A673 (cell line): Measurements from ENCODE around the gene LMBR1. TPM values are rescaled to one million over a fixed set of nuclear protein-coding genes. Genes with fewer than 3 reads are reported as not detected.

ENCODE experiments used
- BruUV-seq: library from RNA; stranded (reverse); fragments of 400-500 nt; replicated peaks from 2 replicates; lab custom pipeline; 2021; lab: Mats Ljungman, UMichigan
- CTCF ChIA-PET: fragments of 300-600 bp; sonication (Branson Sonifier 250); formaldehyde crosslinking; loops from one replicate; lab custom pipeline; 2022; ENCODE audit warnings: antibody characterized with exemption; lab: Charles Lee
- POLR2A ChIA-PET: fragments of 300-600 bp; sonication (Branson Sonifier 250); formaldehyde crosslinking; loops from one replicate; lab custom pipeline; 2022; ENCODE audit warnings: antibody characterized with exemption; ENCODE audit not compliant: low non-redundant PET; lab: Charles Lee
- DNase-seq: peaks from one replicate; pipeline ENCODE4 v3.0.0-alpha.2; 2015; ENCODE audit warnings: low spot score
- H3K27ac ChIP-seq: fragments of 200-600 bp; sonication (generic); 2 replicates; pipeline ENCODE4 v1.5.1; 2016; ENCODE audit warnings: mixed run types, low read depth, mild to moderate bottlenecking, mixed read lengths, antibody characterized with exemption, low read length; ENCODE audit not compliant: poor library complexity, severe bottlenecking
- H3K27me3 ChIP-seq: fragments of 200-600 bp; sonication (generic); replicated peaks from 2 replicates; pipeline ENCODE4 v1.6.1; 2017; ENCODE audit warnings: mixed run types, low read depth, mild to moderate bottlenecking, mixed read lengths, antibody characterized with exemption, low read length; ENCODE audit not compliant: insufficient read depth, poor library complexity
- H3K36me3 ChIP-seq: fragments of 200-600 bp; sonication (generic); 2 replicates; pipeline ENCODE4 v1.6.1; 2016; ENCODE audit warnings: mixed run types, mild to moderate bottlenecking, mixed read lengths, antibody characterized with exemption, low read length; ENCODE audit not compliant: insufficient read depth, poor library complexity, severe bottlenecking
- H3K4me1 ChIP-seq: fragments of 200-600 bp; sonication (generic); 2 replicates; pipeline ENCODE4 v1.6.1; 2017; ENCODE audit warnings: mixed run types, mild to moderate bottlenecking, mixed read lengths, antibody characterized with exemption, low read length; ENCODE audit not compliant: insufficient read depth, poor library complexity, severe bottlenecking
- H3K4me3 ChIP-seq: fragments of 200-600 bp; sonication (generic); 2 replicates; pipeline ENCODE4 v1.5.1; 2016; ENCODE audit warnings: low read depth, mixed run types, mild to moderate bottlenecking, mixed read lengths, low read length; ENCODE audit not compliant: poor library complexity, severe bottlenecking
- H3K9me3 ChIP-seq: fragments of 200-600 bp; sonication (generic); 2 replicates; pipeline ENCODE4 v1.6.1; 2016; ENCODE audit warnings: mixed run types, low read depth, mild to moderate bottlenecking, mixed read lengths, antibody characterized with exemption, low read length; ENCODE audit not compliant: poor library complexity, severe bottlenecking
- EZH2 ChIP-seq: fragments of 200-600 bp; sonication (generic); IDR thresholded peaks from 2 replicates; pipeline ENCODE4 v1.6.1; 2017; ENCODE audit warnings: borderline replicate concordance, low read depth, mild to moderate bottlenecking, mixed read lengths, antibody characterized with exemption, low read length; ENCODE audit not compliant: poor library complexity, severe bottlenecking
- intact Hi-C: fragments of 100-400 bp; cut with micrococcal nuclease; formaldehyde crosslinking; loops from one replicate; pipeline ENCODE4 v1.10.0; 2022; ENCODE audit not compliant: unreplicated experiment
- total RNA-seq: library from RNA; stranded (reverse); gene quantifications from 2 replicates; pipeline ENCODE4 v1.2.3, GENCODE V29; 2021
- TF ChIP-seq, protein P1 (sequence below): fragments of 300-800, 200-600 bp; sonication (generic); conservative IDR thresholded peaks from 2 replicates; pipeline ENCODE4 v1.5.1; 2017; ENCODE audit warnings: low read depth, mild to moderate bottlenecking, antibody characterized with exemption, low read length, moderate library complexity, mixed read lengths

The LMBR1 gene
- total RNA-seq, 1 experiment from 2014 or later, result 50.7 TPM

- BruUV-seq, result no TSS peak
- H3K27me3 ChIP-seq, result no peaks in the 10 kb centered on the region
- H3K9me3 ChIP-seq, result no peaks in the 10 kb centered on the region
- H3K4me1 ChIP-seq, result no peaks in the 10 kb centered on the region
- no peak overlapping the region for H3K4me3 ChIP-seq
- DNase-seq, result no peak
- no peaks in the 10 kb centered on the region for H3K36me3 ChIP-seq
- no peak overlapping the region for H3K27ac ChIP-seq
- POLR2A ChIA-PET, result no interaction called here
- TF ChIP-seq, protein P1, sequence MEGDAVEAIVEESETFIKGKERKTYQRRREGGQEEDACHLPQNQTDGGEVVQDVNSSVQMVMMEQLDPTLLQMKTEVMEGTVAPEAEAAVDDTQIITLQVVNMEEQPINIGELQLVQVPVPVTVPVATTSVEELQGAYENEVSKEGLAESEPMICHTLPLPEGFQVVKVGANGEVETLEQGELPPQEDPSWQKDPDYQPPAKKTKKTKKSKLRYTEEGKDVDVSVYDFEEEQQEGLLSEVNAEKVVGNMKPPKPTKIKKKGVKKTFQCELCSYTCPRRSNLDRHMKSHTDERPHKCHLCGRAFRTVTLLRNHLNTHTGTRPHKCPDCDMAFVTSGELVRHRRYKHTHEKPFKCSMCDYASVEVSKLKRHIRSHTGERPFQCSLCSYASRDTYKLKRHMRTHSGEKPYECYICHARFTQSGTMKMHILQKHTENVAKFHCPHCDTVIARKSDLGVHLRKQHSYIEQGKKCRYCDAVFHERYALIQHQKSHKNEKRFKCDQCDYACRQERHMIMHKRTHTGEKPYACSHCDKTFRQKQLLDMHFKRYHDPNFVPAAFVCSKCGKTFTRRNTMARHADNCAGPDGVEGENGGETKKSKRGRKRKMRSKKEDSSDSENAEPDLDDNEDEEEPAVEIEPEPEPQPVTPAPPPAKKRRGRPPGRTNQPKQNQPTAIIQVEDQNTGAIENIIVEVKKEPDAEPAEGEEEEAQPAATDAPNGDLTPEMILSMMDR, result no peak
- TF ChIP-seq EZH2, result no peak
- intact Hi-C loops, result no loop called here
- CTCF ChIA-PET, result no interaction called here
These were observed 116.5 kb downstream of the LMBR1 start for GRCh38 chr7:156776527-156776926.

- Histone ChIP-seq H3K9me3 (no peaks in the 10 kb centered on the region), H3K27me3 (no peaks in the 10 kb centered on the region), H3K36me3 (no peaks in the 10 kb centered on the region), H3K4me1 (no peaks in the 10 kb centered on the region), H3K4me3 (no peak overlapping the region), H3K27ac (no peak overlapping the region)
- TF ChIP-seq EZH2, result no peak
- TF ChIP-seq, protein P1, result no peak
- intact Hi-C loops, result no loop called here
- CTCF ChIA-PET, result no interaction called here
- no peak for DNase-seq
- BruUV-seq, result no TSS peak
- POLR2A ChIA-PET, result no interaction called here
These were observed 119.0 kb downstream of the LMBR1 start for GRCh38 chr7:156773966-156774365.

GRCh38 chr7:156772725-156773124, 120.3 kb downstream of the LMBR1 start:
- CTCF ChIA-PET, result no interaction called here
- DNase-seq, result no peak
- no TSS peak for BruUV-seq
- no peak overlapping the region for H3K4me3 ChIP-seq
- H3K9me3 ChIP-seq, result no peaks in the 10 kb centered on the region
- no peak for TF ChIP-seq EZH2
- TF ChIP-seq, protein P1, result no peak
- no peaks in the 10 kb centered on the region for H3K36me3 ChIP-seq
- POLR2A ChIA-PET, result no interaction called here
- no peaks in the 10 kb centered on the region for H3K4me1 ChIP-seq
- no peak overlapping the region for H3K27ac ChIP-seq
- intact Hi-C loops, result no loop called here
- no peaks in the 10 kb centered on the region for H3K27me3 ChIP-seq
